Tibial artery (tissue), 4 donors: Measurements from ENCODE around the gene ASB1.

Experiments used
- DNase-seq, 2 donors: peaks; one replicate each; pipeline ENCODE4 v3.0.0-alpha.2; 2019
- H3K27ac ChIP-seq, 2 donors: fragments of 200-600 bp; sonication (generic) in 1 of 2; 1 replicate in 1 of 2; 2 replicates in 1 of 2; pipeline ENCODE4 v1.5.1; 2018 to 2019; ENCODE audit warnings: mild to moderate bottlenecking in 1 of 2
- H3K27me3 ChIP-seq, 2 donors: fragments of 200-600 bp; sonication (generic) in 1 of 2; one replicate each; pipeline versions ENCODE4 v1.5.1 to v1.6.0; 2016 to 2019
- H3K36me3 ChIP-seq, 3 donors: fragments of 200-600 bp; sonication (generic) in 2 of 3; one replicate each; pipeline ENCODE4 v1.5.1; 2016 to 2019; ENCODE audit warnings: mild to moderate bottlenecking in 2 of 3
- H3K4me1 ChIP-seq, 4 donors: fragments of 200-600 bp; sonication (generic) in 2 of 4; 1 replicate in 3 of 4; 2 replicates in 1 of 4; pipeline ENCODE4 v1.5.1; 2016 to 2019
- H3K4me3 ChIP-seq, 2 donors: fragments of 200-600 bp; sonication (generic) in 1 of 2; 1 replicate in 1 of 2; 2 replicates in 1 of 2; pipeline ENCODE4 v1.5.1; 2018 to 2019; ENCODE audit warnings: mild to moderate bottlenecking in 2 of 2
- H3K9me3 ChIP-seq, 3 donors: fragments of 200-600 bp; sonication (generic) in 1 of 3; one replicate each; pipeline ENCODE4 v1.5.1; 2016 to 2019
- CTCF ChIP-seq, 2 experiments: fragments of 200-600 bp in 1 of 2; fragments of 450-650 bp in 1 of 2; IDR thresholded peaks; one replicate each; pipeline ENCODE4 v1.5.1; 2017 to 2019; ENCODE audit warnings: antibody characterized with exemption in 2 of 2, mild to moderate bottlenecking in 1 of 2, moderate library complexity in 1 of 2
- intact Hi-C: fragments of 100-400 bp; cut with DNase I; formaldehyde crosslinking; loops from one replicate; pipeline ENCODE4 v1.15.0; 2023; ENCODE audit warnings: low total_unique reads

The ASB1 gene

GRCh38 chr2:238431456-238431855 lies 4.7 kb downstream of the ASB1 start:
- no peaks in the 10 kb centered on the region for H3K9me3 ChIP-seq
- intact Hi-C loops = no loop called here
- DNase-seq = no peak
- H3K27ac ChIP-seq = no peak overlapping the region
- peaks cover 0 to 20% (median 9%) of the 10 kb centered on the region in 4 donors for H3K4me1 ChIP-seq
- no peak for TF ChIP-seq CTCF (IDR thresholded peaks at IDR 0.05)
- no peaks in the 10 kb centered on the region for H3K27me3 ChIP-seq
- H3K4me3 ChIP-seq = no peak overlapping the region
- peaks cover 24 to 42% (median 39%) of the 10 kb centered on the region in 3 donors for H3K36me3 ChIP-seq

GRCh38 chr2:238433300-238433915 lies 6.7 kb downstream of the ASB1 start:
- no peaks in the 10 kb centered on the region for H3K27me3 ChIP-seq
- H3K4me1 ChIP-seq = peaks cover 0 to 8% (median 4%) of the 10 kb centered on the region in 4 donors
- no peak overlapping the region for H3K4me3 ChIP-seq
- peaks cover 25 to 42% (median 39%) of the 10 kb centered on the region in 3 donors for H3K36me3 ChIP-seq
- TF ChIP-seq CTCF (IDR thresholded peaks at IDR 0.05) = no peak
- no peak for DNase-seq
- H3K9me3 ChIP-seq = no peaks in the 10 kb centered on the region
- H3K27ac ChIP-seq = no peak overlapping the region
- intact Hi-C loops = no loop called here

- Histone ChIP-seq H3K27ac (no peak overlapping the region), H3K9me3 (no peaks in the 10 kb centered on the region), H3K4me1 (peaks cover 0 to 8% (median 4%) of the 10 kb centered on the region in 4 donors), H3K27me3 (no peaks in the 10 kb centered on the region), H3K4me3 (no peak overlapping the region), H3K36me3 (peaks cover 25 to 42% (median 39%) of the 10 kb centered on the region in 3 donors)
- DNase-seq = no peak
- intact Hi-C loops = no loop called here
- TF ChIP-seq CTCF (IDR thresholded peaks at IDR 0.05) = no peak
Observed at GRCh38 chr2:238433941-238434845, 7.5 kb downstream of the ASB1 start.

- H3K4me3 ChIP-seq = no peak overlapping the region
- H3K9me3 ChIP-seq = no peaks in the 10 kb centered on the region
- no peak overlapping the region for H3K27ac ChIP-seq
- no peak for DNase-seq
- peaks cover 0 to 16% (median 6%) of the 10 kb centered on the region in 4 donors for H3K4me1 ChIP-seq
- no peak for TF ChIP-seq CTCF (IDR thresholded peaks at IDR 0.05)
- intact Hi-C loops = no loop called here
- peaks cover 25 to 40% (median 39%) of the 10 kb centered on the region in 3 donors for H3K36me3 ChIP-seq
- no peaks in the 10 kb centered on the region for H3K27me3 ChIP-seq
Observed at GRCh38 chr2:238434846-238435751, 8.4 kb downstream of the ASB1 start.

- Histone ChIP-seq H3K4me3 (no peak overlapping the region), H3K9me3 (no peaks in the 10 kb centered on the region), H3K4me1 (peaks cover 0 to 21% (median 9%) of the 10 kb centered on the region in 4 donors), H3K27ac (no peak overlapping the region), H3K27me3 (no peaks in the 10 kb centered on the region), H3K36me3 (peaks cover 25 to 34% (median 33%) of the 10 kb centered on the region in 3 donors)
- TF ChIP-seq CTCF (IDR thresholded peaks at IDR 0.05) = no peak
- no peak for DNase-seq
- intact Hi-C loops = no loop called here
Observed at GRCh38 chr2:238435752-238436096, 9.0 kb downstream of the ASB1 start.
